Psoas muscle (tissue), 8 donors: Measurements from ENCODE around the gene ZNF138. TPM values are rescaled to one million over a fixed set of nuclear protein-coding genes. Genes with fewer than 3 reads are reported as not detected.

Source experiments
- ATAC-seq, 4 donors: fragments of 200-7000 bp; cut with Tn5 transposase; one replicate each; pipeline ENCODE4 v1.9.1; 2020; ENCODE audit warnings: moderate library complexity in 3 of 4, mild to moderate bottlenecking in 2 of 4
- DNase-seq, 2 donors: peaks; one replicate each; pipeline ENCODE4 v3.0.0-alpha.2; 2020
- H3K27ac ChIP-seq: fragments of 200-600 bp; one replicate; pipeline ENCODE4 v1.8.0; 2022
- H3K27me3 ChIP-seq, 3 donors: fragments of 200-600 bp in 1 of 3; one replicate each; pipeline versions ENCODE4 v1.6.1 to v1.8.0; 2013 to 2022; ENCODE audit warnings: low read length in 2 of 3, mild to moderate bottlenecking in 2 of 3, moderate library complexity in 1 of 3; ENCODE audit not compliant: insufficient read depth in 3 of 3
- H3K36me3 ChIP-seq, 2 donors: fragments of 200-600 bp in 1 of 2; one replicate each; pipeline versions ENCODE4 v1.6.1 to v1.8.0; 2013 to 2022; ENCODE audit warnings: low read depth in 1 of 2, mild to moderate bottlenecking in 1 of 2, moderate library complexity in 1 of 2; ENCODE audit not compliant: insufficient read depth in 1 of 2
- H3K4me1 ChIP-seq: fragments of 200-600 bp; one replicate; pipeline ENCODE4 v1.8.0; 2022
- H3K4me3 ChIP-seq: fragments of 200-600 bp; one replicate; pipeline ENCODE4 v1.8.0; 2022; ENCODE audit warnings: mild to moderate bottlenecking
- H3K9me3 ChIP-seq: fragments of 200-600 bp; one replicate; pipeline ENCODE4 v1.8.0; 2022
- WGBS, 3 donors: extraction: QIAGEN DNeasy Blood & Tissue Kit; methylation state at CpG; one replicate each; pipeline versions ENCODE4 v1.1.6 to v1.1.7; 2013; 5-methylcytosine and 5-hydroxymethylcytosine counted together
- intact Hi-C, 2 donors: fragments of 100-400 bp; cut with DNase I; formaldehyde crosslinking; loops; one replicate each; pipeline versions ENCODE4 v1.11.0 to v1.14.2; 2022
- polyA plus RNA-seq, 3 donors: library from polyadenylated mRNA; stranded (reverse); fragments of 200-250 nt; gene quantifications; one replicate each; pipeline ENCODE4 v1.2.3, GENCODE V29; 2013
- total RNA-seq, 4 donors: library from RNA; stranded (reverse); fragmentation: NEBNext Ultra II Directional in 2 of 4; extraction: Animal tissue kit (Norgen Biotek cat#: 25700) in 2 of 4; gene quantifications; one replicate each; pipeline versions ENCODE4 v1.2.1 to v1.2.4, GENCODE V29; 2021 to 2023
- TF ChIP-seq, protein P1 (sequence below): fragments of 200-600 bp; IDR thresholded peaks from one replicate; pipeline ENCODE4 v1.8.0; 2022; ENCODE audit warnings: antibody characterized with exemption
- donor health status: healthy with polysubstance abuse.
- donor health status: DM: no; HTN: no; CAD: no; lungs with moderate emphysema.
- donor health status: Bipolar disorder and iron deficiency.
- donor health status: healthy.
- donor health status: DM: yes; HTN: yes; CAD: no.
- donor health status: DM: no; HTN: no; CAD: no.
- donor health status: DM: no; HTN: no; CAD: no.
- donor health status: DM: yes; HTN: yes; CAD: no.

ZNF138 gene
- total and polyA plus RNA-seq, 7 donors = 2.6 to 11.7 (median 4.7) TPM

DNA sequence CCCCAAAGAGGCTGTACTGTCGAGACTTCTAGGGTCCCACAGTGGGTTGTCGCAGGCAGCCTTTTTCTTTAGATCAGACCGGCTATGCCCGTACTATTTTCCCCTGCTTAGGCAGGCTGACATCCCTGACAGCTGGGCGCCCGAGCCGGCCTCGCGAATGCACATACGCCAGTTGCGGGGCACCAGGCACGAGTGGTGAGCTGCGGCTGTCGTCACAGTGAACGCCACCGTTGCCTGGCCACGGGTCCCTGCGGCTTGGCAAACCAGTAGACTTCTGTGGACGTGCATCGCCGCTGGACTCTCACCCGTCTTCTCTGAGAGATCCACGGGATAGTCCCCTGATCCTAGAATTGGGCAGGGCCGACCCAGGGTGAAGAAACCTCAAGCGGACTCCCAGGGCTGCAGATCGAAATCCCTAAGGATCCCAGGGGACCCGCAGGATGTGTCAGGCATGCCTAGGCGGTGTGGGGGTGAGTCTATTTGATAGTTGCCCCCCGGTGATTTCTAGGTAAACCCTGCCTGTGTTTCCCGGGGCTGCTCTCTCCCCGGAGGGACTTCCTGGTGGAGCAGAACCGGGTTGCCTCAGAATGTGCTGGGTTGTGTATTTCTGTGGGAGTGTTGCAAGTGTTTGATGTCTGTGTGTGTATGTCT, 75.8 kb downstream of the ZNF138 start:
- DNase-seq (no peak), ATAC-seq (no peak)
- H3K27me3 ChIP-seq = peaks cover 0 to 2% (median 0%) of the 10 kb centered on the region in 3 donors
- no peak overlapping the region for H3K27ac ChIP-seq
- 91 to 94% (median 92%) methylated on average over 32 of the region's 32 CpGs for WGBS, 3 donors
- intact Hi-C loops = no loop called here
- no peaks in the 10 kb centered on the region for H3K36me3 ChIP-seq
- TF ChIP-seq, protein P1, sequence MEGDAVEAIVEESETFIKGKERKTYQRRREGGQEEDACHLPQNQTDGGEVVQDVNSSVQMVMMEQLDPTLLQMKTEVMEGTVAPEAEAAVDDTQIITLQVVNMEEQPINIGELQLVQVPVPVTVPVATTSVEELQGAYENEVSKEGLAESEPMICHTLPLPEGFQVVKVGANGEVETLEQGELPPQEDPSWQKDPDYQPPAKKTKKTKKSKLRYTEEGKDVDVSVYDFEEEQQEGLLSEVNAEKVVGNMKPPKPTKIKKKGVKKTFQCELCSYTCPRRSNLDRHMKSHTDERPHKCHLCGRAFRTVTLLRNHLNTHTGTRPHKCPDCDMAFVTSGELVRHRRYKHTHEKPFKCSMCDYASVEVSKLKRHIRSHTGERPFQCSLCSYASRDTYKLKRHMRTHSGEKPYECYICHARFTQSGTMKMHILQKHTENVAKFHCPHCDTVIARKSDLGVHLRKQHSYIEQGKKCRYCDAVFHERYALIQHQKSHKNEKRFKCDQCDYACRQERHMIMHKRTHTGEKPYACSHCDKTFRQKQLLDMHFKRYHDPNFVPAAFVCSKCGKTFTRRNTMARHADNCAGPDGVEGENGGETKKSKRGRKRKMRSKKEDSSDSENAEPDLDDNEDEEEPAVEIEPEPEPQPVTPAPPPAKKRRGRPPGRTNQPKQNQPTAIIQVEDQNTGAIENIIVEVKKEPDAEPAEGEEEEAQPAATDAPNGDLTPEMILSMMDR = no peak
- no peaks in the 10 kb centered on the region for H3K9me3 ChIP-seq
- H3K4me3 ChIP-seq = no peak overlapping the region
- no peaks in the 10 kb centered on the region for H3K4me1 ChIP-seq

DNA sequence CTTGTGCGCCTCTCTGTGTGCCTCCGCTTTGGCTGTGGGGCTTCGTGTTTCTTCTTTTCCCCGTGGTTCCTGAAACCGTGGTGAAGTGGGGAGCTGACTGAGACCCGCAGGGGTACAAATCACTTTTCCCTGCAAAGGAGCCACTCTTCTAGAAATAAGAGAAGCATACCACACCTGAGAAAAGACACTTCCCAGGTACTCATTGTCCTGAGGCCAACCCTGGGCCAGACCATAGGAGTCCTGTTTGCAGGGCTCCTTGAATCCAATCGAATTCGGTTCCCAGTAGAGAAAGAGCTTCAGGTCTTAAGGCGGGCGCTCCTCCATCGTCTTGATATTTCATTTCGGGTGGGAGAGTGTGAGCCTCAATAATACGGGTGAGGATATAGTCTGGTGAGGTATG, 76.4 kb downstream of the ZNF138 start:
- Histone ChIP-seq H3K9me3 (no peaks in the 10 kb centered on the region), H3K36me3 (no peaks in the 10 kb centered on the region), H3K27ac (no peak overlapping the region), H3K4me3 (no peak overlapping the region), H3K27me3 (peaks cover 0 to 3% (median 0%) of the 10 kb centered on the region in 3 donors), H3K4me1 (no peaks in the 10 kb centered on the region)
- TF ChIP-seq, protein P1 = no peak
- intact Hi-C loops = no loop called here
- DNase-seq = no peak
- ATAC-seq = no peak
- WGBS, 3 donors = 93 to 94% (median 93%) methylated on average over 13 of the region's 13 CpGs

DNA sequence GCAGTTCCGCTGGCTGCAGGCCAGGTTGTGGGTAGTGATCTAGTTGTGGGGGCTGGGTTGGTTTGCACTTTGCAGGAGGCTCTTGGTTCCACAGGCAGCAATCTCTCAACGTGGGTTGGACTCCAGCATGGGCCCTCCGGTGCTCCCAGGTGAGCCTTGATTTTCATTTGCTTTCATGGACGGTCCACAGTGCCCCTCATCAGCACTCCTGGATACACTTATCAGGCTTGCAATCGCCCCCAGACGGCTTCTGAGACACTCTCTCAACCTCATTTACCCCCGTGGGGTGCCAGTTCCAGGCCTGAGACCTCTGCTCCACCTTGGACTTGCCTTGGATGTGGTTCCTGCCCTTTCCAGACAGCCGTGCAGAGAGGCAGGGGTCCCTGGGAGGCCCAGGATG, 77.5 kb downstream of the ZNF138 start:
- no peak for DNase-seq
- intact Hi-C loops = no loop called here
- no peaks in the 10 kb centered on the region for H3K4me1 ChIP-seq
- TF ChIP-seq, protein P1 = no peak
- no peak overlapping the region for H3K4me3 ChIP-seq
- WGBS, 3 donors = 71 to 76% (median 76%) methylated on average over 8 of the region's 8 CpGs
- peaks cover 0 to 3% (median 1%) of the 10 kb centered on the region in 3 donors for H3K27me3 ChIP-seq
- ATAC-seq = no peak
- H3K36me3 ChIP-seq = no peaks in the 10 kb centered on the region
- H3K27ac ChIP-seq = no peak overlapping the region
- H3K9me3 ChIP-seq = no peaks in the 10 kb centered on the region

DNA sequence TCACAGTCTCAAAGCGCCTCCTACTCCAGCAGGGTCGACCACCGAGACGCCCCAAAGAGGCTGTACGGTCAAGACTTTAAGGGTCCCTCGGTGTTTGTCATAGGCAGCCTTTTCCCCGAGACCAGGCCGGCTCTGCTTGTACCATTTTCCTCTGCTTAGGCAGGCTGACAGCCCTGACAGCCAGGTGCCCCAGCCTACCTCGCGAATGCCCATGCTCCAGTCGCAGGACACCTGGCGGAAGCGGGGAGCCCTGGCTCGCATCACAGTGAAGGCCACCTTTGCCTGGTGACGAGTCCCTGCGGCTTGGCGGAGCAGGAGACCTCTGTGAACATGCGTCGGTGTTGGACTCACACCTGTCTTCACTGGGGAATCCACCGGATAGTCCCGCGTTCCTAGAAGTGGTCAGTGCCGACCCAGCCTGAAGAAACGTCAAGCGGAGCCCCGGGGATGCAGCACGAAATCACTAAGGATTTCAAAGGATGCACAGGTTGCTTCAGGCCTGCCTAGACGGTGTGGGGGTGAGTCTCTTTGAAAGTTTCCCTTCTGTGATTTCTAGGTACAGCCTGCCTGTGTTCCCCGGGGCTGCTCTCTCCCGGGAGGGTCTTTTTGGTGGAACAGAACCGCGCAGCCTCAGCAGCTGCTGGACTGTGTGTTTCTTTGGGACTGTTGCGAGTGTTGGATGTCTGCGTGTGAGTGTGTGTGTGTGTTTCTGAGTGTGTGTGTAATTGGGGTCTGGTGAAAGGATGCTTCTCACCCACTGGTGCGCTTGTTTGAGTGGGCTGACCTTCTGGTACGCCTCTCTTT, 78.3 kb downstream of the ZNF138 start:
- no peak for ATAC-seq
- TF ChIP-seq, protein P1 = no peak
- WGBS, 3 donors = 92 to 94% (median 92%) methylated on average over 34 to 36 of the region's 36 CpGs
- Histone ChIP-seq H3K27me3 (peaks cover 0 to 3% (median 1%) of the 10 kb centered on the region in 3 donors), H3K4me1 (no peaks in the 10 kb centered on the region), H3K4me3 (no peak overlapping the region), H3K27ac (no peak overlapping the region), H3K9me3 (no peaks in the 10 kb centered on the region), H3K36me3 (no peaks in the 10 kb centered on the region)
- intact Hi-C loops = no loop called here
- DNase-seq = no peak
